ENCODE measurements around the gene ABI3BP.
"Not testable (repeated sequence)": the region's sequence is repeated elsewhere in the genome, so short reads cannot be mapped to it uniquely, and the experiment has no call there.

ABI3BP gene

DNA sequence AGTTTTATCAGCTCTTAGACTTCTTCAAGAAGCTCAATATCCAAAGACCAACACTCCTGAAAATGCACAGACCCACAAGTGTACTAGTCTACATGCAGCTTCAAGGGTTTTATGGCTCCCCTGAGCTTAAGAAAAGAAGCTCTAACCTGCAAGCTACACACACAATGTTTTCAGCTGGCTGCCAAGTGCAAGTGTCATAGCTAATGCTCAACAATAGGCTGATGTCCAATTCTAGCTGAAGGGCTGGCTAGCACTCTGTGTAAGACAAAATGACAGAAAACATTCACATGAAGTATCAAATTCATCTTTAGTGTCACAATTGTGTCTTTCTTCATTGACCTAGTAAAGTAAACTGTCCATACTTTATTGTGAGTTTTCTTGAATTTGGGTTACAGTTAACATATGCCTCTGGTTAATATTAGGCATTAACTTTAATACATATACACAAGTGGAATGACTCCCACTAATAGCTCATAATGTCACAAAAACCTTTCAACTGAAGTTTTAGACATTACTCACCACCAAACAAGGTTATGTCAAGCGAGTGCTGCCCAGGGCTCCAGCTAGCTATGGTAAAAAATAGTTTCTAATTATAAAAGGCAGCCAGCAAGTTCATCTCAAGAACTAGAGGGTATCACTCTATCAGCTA is 15.1 kb downstream of the ABI3BP start:
- no peak for DNase-seq

DNA sequence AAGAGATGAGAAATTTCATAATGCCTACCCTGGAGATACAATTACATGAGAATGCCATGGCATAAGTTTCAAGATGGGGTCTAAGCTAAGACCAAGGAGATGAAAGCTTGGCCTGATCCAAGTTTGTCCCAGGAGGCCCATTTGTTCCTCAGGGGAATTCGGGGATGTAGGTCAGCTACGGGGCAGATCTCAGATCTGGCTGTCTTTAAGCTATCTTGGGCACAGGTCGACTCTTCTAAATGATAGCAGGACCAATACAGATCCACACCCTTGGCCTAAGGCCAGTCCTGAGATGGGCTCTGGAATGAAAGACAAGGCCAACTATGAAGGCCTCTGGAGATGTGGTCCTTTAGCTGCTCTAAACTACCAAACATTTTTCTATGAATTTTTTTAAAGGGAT is 16.6 kb downstream of the ABI3BP start:
- no peak for DNase-seq

DNA sequence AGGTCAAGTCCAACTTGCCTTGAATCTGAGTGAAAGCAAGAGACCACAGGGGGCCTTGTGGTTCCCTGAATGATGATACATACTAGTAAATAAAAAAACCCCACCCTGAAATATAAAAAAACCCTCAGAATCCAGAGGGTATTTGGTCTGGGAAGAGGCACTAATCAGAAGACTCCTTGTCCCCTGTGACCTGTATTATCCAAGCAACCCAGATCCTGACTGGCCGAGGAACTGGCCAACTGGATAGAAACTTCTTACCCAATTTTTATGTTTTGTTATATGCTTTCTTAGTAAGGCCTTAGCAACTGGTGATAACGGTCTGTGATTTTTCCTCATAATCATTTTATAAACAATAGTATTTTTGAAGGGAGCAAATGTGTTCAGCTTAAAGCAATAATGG is 17.5 kb downstream of the ABI3BP start:
- DNase-seq = no peak

DNA sequence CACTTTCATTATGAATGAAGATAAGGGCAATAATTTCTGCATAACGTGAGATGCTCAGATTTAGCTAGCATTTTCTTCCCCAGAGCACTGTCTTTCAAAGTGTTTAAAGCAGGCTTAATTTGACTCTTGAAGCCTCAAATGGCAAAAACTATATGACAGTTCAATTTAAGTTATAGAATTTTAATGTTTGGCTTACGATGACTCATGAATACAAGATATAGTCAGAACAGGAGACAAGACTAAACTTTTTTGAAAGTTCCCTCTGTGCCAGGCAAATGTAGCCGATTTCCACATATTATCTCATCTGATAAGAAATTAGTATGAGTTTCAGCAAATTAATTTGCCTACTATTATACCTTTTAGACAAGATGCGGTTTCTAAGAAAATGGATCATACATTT is 19.6 kb downstream of the ABI3BP start:
- DNase-seq = no peak

DNA sequence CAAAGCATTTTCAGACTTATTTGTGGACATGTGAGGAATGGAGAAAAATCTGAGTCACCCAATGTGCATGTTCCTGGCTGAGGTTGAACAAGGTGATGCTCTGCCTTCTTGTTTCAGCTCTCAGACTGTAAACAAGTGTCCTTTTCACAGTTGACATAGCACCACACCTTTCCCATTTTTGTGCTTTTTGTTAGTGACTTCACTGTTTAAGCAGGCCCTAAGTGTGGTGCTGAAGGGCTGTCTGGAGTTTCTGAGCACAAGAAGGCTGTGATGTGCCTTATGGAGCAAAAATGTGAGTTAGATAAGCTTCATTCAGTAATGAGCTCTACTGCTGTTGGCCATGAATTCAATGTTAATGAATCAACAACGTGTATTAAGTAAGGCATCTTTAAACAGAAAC is 20.4 kb downstream of the ABI3BP start:
- DNase-seq = no peak

DNA sequence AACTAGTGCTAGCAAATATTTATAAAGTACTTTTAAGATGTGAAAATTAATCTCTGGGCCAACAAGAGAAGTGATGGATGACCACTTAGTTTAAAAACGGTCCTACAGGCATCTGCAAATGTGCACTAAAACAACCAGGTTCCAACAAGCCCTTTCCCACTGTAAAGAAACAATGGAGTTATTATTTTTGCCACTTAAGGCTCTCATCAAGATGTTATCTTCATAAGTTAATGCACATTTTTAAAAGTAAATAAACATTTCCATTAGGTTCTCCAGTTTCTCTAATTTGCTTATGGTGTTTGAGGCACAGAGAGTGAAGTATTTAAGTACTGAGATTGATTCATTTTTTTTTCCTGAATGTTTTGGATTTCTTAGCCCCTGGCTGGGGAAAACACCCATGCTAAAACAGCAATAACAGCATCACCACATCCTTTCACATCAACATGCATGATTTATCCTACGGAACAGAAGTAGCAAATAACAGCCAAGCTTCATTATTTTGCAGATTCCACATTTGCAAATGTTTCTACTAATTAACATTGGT is 20.8 kb downstream of the ABI3BP start:
- no peak for DNase-seq

DNA sequence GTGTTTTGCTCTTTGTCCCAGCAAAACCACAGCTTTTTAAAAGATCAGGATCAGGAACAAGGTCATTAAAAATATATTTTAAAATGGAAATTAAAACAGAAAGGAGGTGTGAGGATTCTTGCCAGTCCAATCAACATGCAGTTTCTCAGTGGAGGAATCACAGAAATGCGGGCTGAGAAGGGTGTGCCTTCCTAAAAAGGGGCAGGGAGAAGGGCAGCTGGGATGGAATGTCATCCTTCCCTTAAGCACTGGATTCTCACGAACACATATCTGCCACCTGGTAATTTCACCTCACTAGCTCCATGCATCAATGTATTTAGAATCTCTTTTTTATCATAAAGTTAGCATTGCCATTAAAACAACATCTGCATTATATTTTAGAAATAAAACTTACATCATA is 21.4 kb downstream of the ABI3BP start:
- no peak for DNase-seq

DNA sequence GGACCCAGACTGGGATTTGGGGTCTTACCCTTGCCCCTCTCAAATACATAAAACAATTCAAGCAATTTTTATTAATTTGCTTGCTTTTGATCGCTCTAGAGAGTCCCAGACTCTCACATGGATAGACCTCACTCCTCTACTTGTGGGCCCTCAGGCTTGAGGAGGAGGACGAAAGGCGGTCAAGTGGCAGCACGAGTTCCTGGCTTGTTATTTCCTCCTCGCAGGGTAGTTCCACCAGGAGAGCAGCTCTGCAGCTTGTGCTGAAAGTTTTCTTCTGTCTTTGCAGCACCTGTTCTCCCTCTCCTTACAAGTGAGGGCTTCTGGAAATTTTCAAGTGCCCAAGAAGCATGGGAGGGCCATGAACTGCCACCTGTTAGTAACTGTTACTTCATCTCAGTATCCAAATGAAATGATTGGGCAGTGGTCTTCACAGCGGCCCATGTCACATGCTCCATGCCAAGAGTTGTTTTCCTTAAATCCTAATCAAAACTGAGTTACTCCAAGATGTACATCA is 22.7 kb downstream of the ABI3BP start:
- no peak for DNase-seq

DNA sequence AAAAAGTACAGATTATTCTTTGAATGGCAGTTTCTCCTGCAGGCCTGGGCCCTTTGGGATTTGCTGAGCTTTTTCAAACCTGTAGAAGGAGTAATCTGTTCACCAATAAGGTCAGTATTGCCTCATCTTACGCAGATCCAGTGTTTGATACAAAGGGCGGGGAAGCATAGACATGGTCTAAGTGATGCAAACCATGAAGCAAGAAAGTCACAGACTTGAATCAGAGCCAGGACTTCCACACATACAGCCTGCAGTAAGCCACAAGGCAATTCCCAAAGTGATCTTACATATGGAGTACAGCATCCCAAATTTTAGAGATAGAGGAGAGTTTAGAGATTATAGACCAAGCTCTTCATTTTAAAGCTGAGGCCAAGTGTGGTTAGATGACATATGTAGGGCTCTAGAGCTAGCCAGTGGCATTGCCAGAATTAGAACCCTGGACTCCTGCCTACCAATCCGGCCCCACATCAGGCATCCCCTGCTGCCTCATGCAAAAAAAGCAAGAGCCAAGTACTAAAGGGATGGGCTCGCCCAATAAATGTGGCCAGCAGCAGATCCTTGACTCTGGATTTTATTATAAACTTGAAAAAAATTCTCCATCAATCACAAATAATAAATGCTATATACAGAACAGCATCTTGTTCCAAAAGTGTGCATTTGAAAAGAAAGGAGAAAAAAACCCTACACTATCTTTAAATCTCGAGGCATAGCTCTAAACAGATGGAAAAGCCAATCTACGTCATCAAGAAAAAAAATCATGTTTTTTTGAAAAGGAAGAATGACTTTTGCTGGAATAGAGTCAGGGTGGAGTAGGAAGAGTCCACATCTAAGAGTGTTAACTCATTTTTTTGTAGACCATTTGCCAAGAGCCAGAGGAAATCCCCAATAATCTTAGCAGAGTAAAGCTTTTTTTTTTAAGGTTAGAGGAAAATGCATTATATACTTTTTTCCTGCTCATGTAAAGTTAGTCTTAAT is 24.0 kb downstream of the ABI3BP start:
- DNase-seq = no peak

DNA sequence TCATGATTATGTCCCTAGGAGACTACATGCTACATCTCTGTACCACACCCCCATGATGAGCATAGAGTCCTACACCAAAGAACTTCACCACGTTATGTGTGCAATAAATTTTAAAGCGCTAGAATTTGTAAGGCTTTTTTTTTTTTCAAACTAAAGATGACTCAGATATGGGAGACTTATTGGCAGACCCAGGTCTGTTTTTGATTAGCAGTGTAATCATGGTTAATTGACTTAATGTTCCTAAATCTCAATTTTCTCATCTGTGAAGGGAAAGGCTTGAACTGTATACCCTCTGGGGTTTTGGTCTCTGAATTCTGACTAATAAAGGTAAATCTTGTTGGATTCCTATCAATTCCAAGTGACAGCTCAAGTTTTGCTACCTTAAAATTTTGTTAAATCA is 26.4 kb downstream of the ABI3BP start:
- no peak for DNase-seq

DNA sequence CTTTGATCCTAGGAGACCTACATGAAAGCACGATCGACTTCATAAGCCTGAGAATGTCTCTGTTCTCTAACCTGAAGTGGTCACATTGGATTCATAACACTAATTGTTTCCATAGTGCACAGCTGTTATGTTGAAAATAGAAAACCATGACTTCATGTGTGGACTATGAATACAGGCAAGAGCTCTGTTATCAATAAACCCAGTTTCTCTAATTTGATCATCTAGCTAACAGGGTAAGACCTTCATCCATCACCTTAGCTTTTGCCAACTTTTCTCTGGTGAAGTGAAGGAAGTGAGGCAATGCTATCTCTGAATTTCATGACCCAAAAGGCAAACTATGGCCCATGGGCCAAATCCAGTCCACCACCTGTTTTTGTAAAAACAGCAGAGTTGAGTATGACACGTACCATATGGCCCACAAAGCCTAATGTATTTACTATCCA is 27.2 kb downstream of the ABI3BP start:
- DNase-seq = no peak

DNA sequence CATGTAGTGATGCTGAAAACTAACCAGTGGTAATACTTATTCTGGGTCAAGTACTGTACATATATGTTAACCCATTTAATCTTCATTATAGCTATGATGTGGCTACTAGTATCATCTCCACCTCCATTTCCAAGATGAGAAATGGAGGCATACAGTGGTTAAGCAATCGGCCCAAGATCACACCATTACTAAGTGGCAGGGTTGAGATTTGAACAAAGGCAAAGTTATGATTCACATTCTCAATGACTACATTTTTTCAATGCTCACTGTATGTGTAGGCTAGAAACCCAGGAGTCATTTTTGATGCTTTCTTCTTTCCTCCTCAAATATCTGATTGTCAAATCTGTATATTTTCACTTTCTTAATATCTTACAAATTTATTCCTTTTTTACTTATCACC is 30.2 kb downstream of the ABI3BP start:
- DNase-seq = no peak

DNA sequence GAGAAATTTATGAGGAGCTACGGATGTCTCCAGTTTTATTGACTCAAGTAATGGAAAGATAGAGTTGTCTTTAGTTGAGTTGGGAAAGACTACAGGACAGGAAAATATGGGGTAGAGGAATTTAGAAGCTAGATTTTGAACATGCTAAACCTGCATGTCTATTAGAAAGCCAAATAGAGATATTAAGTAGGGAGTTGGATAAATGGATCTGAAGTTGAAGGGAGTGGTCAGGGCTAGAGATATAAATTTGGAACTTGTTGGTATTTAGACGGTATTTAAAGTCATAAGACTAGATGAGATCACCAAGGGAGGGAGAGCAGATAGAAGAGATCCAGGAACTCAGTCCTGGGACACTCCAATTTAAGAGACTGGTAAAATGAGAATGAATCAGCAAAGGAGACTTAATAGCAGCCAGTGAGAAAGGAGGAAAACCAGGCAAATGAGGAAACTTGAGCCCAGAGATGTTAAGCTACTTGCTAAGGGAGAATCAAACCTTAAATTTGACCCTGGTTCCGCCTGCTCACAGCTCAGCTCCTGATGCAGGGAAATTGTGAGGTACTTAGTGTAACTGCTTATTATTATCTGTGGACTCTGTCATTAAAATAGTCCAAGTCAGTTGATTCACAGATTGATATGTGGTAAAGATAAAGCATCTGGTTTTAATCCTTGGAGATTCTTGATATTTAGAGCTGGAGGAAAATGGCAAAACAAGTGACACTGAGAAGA is 35.8 kb downstream of the ABI3BP start:
- no peak for DNase-seq

DNA sequence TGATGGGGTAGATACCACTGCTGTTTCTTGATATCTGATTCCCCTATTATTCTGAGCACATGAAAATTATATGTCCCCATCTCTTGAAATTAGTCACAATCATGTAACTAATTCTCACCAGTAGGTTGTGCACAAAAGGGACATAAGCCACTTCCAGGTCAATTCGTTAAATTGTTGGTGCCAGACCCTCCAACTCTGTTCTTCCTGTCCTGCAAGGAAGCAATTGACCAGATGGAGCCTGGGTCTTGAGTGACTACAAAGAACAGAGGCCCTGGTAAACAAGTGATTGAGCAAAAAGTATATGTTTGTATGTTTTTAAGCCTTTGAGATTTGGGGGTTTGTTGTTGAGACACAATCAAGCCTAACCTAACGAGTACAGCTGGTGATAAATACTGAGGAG is 36.9 kb downstream of the ABI3BP start:
- DNase-seq = no peak

DNA sequence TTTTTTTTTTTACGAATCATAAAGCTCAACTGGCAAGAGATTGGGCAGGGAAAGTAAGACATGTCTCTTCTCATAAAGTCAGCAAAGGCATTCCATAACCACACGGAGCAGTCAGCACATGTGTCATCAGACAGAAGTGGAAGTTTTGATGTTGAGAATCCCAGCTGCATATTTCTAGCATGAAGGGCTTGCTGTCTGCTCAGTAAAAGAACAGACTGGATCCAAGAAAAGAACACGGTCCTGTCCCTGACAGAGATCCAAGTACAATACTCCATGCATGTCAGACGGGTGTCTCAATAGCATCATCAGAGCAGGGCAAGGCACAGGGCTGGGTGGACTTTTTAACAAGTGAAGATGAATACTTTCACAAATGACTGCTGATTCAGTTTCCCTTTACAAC is 38.2 kb downstream of the ABI3BP start:
- DNase-seq = no peak

DNA sequence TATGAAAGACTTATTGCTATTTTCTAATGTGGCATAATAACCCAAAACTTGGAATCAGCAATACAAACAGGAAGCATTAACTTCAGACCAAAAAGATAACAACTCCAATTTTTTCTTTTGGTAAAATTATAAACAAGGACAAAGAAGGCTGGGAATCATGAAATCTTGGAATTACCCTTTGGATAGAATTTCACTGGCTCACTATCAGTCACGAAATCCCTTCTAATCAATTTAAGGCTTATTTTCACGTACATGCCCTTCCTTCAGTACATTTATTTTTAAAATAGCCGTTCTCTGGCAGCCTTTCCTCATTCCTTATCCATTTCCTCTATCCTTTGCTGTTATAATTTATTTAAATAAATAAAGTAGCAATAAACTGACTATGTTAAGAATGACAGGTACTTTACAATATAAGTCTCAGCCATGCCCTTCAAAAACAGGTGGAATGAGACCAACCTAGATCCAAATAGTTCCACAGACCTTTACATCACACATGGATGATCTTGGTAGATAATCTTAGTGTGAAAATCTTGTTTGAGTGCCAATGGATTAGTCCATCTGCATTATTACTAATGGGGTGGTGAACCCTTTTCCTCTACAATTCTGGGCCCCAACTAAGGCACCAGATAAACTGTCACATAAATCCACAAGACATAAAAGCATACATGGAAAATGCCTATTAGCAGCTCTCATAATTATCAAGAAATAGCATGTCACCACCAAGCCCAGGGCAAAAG is 38.9 kb downstream of the ABI3BP start:
- DNase-seq = no peak

DNA sequence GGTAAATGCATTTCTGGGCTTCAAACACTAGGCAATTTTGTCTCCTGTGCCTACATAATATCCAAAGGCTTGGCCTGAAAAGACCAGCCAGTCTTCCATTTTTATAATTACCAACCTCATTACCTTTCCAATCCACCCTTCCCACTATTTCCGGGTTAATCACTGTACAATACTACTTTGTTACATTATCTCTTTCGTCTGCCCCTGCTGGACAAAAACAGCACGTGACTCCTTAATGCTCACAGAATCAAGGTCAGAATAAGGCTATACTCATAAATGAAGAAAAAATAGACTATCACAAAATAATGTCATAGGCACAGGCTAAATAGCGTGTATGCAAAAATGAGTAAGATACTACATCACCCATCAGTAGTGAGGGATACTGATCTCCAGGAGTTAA is 40.1 kb downstream of the ABI3BP start:
- DNase-seq = no peak

DNA sequence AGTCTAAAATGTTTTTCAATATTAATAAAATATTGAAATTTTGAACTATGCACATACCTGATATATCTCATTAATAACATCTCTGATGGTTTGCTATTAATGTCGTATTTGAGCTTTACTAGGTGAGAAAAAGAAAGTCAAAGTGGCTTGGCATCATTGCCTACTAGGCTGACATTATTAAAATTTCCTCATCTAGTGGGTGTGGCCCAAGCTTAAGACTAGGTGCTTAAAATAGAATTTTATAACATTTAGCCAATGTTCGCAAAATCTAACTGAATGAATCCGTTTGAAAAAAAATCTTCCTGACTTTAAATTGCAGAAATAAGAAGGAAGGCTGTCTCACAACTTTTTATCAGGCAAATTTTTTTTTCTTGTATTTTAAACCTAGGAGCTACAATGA is 46.1 kb downstream of the ABI3BP start:
- no peak for DNase-seq

DNA sequence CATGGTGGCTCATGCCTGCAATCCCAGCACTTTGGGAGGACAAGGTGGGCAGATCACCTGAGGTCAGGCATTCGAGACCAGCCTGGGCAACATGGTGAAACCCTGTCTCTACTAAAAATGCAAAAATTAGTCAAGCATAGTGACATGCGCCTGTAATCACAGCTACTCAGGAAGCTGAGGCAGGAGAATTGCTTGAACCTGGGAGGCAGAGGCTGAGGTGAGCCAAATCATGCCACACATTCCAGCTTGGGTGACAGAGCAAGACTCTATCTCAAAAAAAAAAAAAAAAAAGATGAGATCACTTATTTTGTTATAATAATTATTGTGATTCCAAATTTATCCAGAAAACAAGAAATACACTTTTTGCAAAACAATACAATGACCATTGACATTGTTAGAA is 47.1 kb downstream of the ABI3BP start:
- not testable (repeated sequence) for DNase-seq

DNA sequence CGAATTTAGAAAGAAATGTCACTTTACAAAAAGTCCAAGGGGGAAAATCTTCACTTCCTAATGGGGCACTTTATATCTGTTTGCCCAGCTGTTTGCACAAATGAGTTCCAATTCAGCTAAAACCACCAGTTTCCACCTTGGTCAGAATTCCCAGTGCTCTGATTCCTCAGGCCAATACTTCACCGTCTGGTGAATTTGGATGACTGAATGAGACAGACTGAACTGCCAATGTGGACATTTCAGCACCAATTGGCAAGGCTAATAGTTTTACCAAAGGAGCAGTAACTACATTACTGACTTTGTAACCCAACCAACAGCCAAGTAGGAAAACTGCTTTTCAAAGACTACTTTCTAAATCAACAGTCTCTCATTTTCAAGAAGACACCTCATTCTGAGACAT is 51.8 kb downstream of the ABI3BP start:
- DNase-seq = no peak

DNA sequence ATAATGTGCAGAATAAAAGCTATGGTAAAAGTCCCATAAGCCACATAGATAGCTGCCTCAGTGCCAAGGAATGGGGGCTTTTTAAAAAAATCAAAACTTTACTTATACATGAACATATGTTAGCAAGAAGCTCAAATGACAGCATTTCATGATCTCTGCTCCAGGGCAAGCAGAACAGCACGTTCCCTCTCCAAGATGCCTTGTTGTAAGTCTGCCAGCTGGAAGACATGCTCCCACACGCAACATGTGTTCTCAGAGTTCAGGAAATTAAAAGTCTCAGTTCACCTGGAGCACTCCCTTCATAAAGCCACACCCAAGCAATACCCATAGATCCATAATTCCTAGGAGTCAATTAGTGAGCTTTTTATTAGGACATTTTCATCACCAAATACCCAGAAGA is 52.2 kb downstream of the ABI3BP start:
- DNase-seq = no peak

DNA sequence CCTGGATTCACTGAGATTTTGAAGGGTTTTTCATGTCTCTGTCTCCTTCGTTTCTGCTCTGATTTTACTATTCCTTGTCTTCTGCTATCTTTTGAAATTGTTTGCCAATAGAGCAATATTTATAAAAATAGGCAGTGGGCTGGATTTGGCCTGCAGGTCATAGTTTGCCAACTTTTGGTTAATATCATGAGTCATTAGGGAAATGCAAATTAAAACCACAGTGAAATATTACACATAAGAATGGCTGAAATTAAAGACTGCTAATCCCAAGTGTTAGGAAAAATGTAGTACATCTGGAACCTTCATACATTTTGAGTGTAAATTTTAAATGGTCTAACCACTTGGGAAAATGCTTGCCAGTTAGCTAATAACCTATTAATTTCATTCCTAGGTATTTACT is 56.3 kb downstream of the ABI3BP start:
- DNase-seq = no peak
